ENCODE data around the gene ERBB4. TPM values are rescaled to one million over a fixed set of nuclear protein-coding genes. Genes with fewer than 3 reads are reported as not detected.

The ERBB4 gene
- total RNA-seq, 6 donors from 2014 or later = 3.3 to 24.2 (median 11.7) TPM

DNA sequence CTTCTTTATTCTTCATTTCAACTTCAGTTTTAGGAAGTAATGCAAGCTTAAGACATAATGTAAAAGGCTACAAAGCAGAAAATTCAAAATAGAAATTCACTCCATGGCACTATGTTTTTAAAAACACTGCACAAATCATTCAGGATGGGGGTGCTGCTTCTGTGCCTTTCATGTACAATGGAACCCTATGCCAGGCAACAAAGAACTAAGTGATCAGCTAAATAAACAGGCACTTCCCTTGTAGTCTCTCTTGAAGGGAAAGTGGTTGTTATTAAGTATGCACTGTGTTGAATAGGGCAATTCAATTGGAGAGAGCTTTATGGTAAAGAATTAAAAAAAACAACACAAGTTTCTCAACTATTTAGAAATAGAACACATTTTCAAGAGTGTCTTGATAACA lies 10.9 kb upstream of the ERBB4 start:
- Histone ChIP-seq H3K36me3 (no peaks in the 10 kb centered on the region), H3K27ac (no peak overlapping the region), H3K4me3 (no peak overlapping the region), H3K9me3 (no peaks in the 10 kb centered on the region), H3K27me3 (no peaks in the 10 kb centered on the region), H3K4me1 (peaks cover 0 to 5% (median 0%) of the 10 kb centered on the region in 4 donors)
- DNase-seq = no peak
- no peak for ATAC-seq (ENCODE audit: low FRiP score in 2 of 2)
- TF ChIP-seq, protein P1, sequence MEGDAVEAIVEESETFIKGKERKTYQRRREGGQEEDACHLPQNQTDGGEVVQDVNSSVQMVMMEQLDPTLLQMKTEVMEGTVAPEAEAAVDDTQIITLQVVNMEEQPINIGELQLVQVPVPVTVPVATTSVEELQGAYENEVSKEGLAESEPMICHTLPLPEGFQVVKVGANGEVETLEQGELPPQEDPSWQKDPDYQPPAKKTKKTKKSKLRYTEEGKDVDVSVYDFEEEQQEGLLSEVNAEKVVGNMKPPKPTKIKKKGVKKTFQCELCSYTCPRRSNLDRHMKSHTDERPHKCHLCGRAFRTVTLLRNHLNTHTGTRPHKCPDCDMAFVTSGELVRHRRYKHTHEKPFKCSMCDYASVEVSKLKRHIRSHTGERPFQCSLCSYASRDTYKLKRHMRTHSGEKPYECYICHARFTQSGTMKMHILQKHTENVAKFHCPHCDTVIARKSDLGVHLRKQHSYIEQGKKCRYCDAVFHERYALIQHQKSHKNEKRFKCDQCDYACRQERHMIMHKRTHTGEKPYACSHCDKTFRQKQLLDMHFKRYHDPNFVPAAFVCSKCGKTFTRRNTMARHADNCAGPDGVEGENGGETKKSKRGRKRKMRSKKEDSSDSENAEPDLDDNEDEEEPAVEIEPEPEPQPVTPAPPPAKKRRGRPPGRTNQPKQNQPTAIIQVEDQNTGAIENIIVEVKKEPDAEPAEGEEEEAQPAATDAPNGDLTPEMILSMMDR (IDR thresholded peaks at IDR 0.05) = no peak
- no peak for TF ChIP-seq POLR2AphosphoS5 (IDR thresholded peaks at IDR 0.05)
- no peak for TF ChIP-seq POLR2A (IDR thresholded peaks at IDR 0.05)
- TF ChIP-seq EP300 (IDR thresholded peaks at IDR 0.05) = no peak

DNA sequence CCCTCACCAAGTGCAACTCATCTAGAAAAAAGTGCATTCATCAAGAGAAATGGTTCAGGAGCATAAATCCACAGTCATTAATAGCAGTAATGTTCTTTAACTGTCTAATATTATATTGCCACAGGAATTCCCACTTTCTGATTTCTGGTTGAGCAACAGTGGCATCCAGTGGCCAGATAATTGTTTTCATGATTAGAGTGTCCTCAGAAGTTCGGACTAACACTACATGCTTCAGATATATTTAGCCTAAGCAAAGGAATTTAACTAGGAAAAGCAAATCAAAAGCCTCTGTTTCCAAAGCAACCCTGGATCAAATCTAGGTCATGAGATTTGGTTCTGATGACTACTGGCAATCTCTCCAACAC lies 9.8 kb upstream of the ERBB4 start:
- ATAC-seq (ENCODE audit: low FRiP score in 2 of 2) (peak in 1 of 2 donors; percentile 70), DNase-seq (no peak)
- H3K4me3 ChIP-seq = no peak overlapping the region
- no peaks in the 10 kb centered on the region for H3K9me3 ChIP-seq
- no peaks in the 10 kb centered on the region for H3K27me3 ChIP-seq
- WGBS, 2 donors = 27 to 29% methylated on average over 1 of the region's 1 CpG
- no peak for TF ChIP-seq EP300 (IDR thresholded peaks at IDR 0.05)
- TF ChIP-seq, protein P1 (IDR thresholded peaks at IDR 0.05) = peak in 3 of 6 experiments; percentile 27 to 50 (median 41)
- TF ChIP-seq POLR2AphosphoS5 (IDR thresholded peaks at IDR 0.05) = no peak
- no peak for TF ChIP-seq POLR2A (IDR thresholded peaks at IDR 0.05)
- no peak overlapping the region for H3K27ac ChIP-seq
- peaks cover 0 to 5% (median 0%) of the 10 kb centered on the region in 4 donors for H3K4me1 ChIP-seq
- H3K36me3 ChIP-seq = no peaks in the 10 kb centered on the region

DNA sequence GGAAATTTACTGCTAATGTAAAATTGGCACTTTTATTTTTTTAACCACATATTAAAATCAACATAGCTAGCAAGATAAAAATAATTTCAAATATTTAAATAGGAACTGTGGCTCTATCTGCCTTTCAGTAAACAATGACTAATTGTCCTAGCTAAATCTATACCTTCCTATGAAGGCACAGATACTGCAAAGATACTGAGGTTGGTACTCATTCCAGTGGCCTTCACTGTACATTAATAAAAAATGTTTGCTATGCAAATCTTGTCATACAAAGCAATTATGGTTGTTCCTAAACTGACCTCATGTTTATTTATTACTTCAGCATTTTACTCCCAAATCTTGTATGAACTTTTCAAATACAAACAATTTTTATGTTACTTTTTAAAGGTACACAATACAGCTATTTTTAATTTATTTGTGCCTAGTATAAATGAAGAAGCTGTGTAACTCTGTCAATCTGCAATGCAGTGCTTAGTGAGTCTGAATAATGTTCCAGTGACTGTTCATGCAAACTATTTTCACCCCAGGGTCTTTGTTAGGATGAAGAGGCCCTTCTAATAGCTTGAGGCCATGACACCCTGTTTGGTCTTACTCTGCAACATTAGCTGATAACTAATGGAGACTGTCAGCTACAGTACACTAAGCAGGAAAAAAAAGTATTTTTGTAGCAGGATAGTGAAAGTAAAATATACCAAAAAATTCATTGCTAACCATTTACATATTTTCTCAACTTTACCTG lies 9.3 kb upstream of the ERBB4 start:
- Histone ChIP-seq H3K27ac (no peak overlapping the region), H3K36me3 (no peaks in the 10 kb centered on the region), H3K4me1 (peaks cover 0 to 5% (median 0%) of the 10 kb centered on the region in 4 donors), H3K9me3 (no peaks in the 10 kb centered on the region), H3K4me3 (no peak overlapping the region), H3K27me3 (no peaks in the 10 kb centered on the region)
- TF ChIP-seq, protein P1 (IDR thresholded peaks at IDR 0.05) = no peak
- TF ChIP-seq EP300 (IDR thresholded peaks at IDR 0.05) = no peak
- TF ChIP-seq POLR2AphosphoS5 (IDR thresholded peaks at IDR 0.05) = no peak
- TF ChIP-seq POLR2A (IDR thresholded peaks at IDR 0.05) = no peak
- no peak for DNase-seq
- no peak for ATAC-seq (ENCODE audit: low FRiP score in 2 of 2)

DNA sequence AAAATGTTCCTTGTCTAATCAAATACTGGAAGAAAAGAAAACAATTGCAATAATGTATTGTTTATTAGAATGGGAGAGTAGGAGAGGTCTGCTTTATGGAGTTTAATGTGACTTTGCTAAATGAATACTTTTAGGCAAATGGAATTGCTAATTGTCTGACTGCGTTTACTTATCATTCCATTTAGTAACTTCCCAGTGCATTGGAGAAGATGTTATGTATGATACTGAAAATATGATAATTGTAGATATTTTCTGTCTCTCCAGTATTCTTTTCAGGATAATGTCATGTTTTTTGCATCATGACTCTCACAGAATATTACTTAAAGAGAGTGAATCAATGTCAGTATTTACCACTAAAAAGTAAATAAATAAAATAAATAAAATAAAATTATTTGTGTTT lies 8.1 kb upstream of the ERBB4 start:
- DNase-seq = no peak
- no peaks in the 10 kb centered on the region for H3K9me3 ChIP-seq
- no peak for ATAC-seq (ENCODE audit: low FRiP score in 2 of 2)
- H3K27me3 ChIP-seq = no peaks in the 10 kb centered on the region
- H3K36me3 ChIP-seq = no peaks in the 10 kb centered on the region
- H3K27ac ChIP-seq = no peak overlapping the region
- H3K4me1 ChIP-seq = peaks cover 0 to 5% (median 0%) of the 10 kb centered on the region in 4 donors
- no peak overlapping the region for H3K4me3 ChIP-seq
- 84 to 91% methylated on average over 1 of the region's 1 CpG for WGBS, 2 donors
- TF ChIP-seq POLR2A (IDR thresholded peaks at IDR 0.05) = no peak
- TF ChIP-seq, protein P1 (IDR thresholded peaks at IDR 0.05) = no peak
- TF ChIP-seq EP300 (IDR thresholded peaks at IDR 0.05) = no peak
- no peak for TF ChIP-seq POLR2AphosphoS5 (IDR thresholded peaks at IDR 0.05)

DNA sequence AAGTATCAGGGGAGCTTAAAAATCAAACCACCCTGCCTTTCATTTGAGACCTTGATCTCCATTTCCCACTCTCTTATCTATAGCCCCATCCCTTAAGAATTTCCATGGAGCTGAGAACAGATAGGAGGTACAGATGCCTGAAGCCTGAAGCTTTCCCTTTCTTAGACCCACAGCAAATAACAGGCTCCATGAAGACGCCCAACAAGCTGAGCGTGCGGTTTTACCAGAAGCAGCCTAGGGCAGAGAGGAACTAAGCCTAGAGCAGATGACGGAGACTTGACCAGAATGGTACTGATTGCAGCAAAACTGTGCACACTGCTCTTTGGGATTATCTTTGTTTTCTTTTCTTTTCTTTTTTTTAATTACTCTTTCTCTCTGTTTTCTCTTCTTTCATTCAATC lies 1.7 kb upstream of the ERBB4 start:
- 85 to 90% methylated on average over 4 of the region's 4 CpGs for WGBS, 2 donors
- Histone ChIP-seq H3K36me3 (no peaks in the 10 kb centered on the region), H3K4me3 (no peak overlapping the region), H3K27ac (no peak overlapping the region), H3K4me1 (peaks cover 7 to 35% (median 12%) of the 10 kb centered on the region in 4 donors), H3K27me3 (peaks cover 0 to 19% (median 12%) of the 10 kb centered on the region in 4 donors), H3K9me3 (no peaks in the 10 kb centered on the region)
- ATAC-seq (ENCODE audit: low FRiP score in 2 of 2) (no peak), DNase-seq (no peak)
- TF ChIP-seq, protein P1 (IDR thresholded peaks at IDR 0.05) = no peak
- TF ChIP-seq POLR2A (IDR thresholded peaks at IDR 0.05) (no peak), EP300 (IDR thresholded peaks at IDR 0.05) (no peak), POLR2AphosphoS5 (IDR thresholded peaks at IDR 0.05) (no peak)
